ENCODE results near the gene LCE1F. TPM values are rescaled to one million over a fixed set of nuclear protein-coding genes. Genes with fewer than 3 reads are reported as not detected.

Gene LCE1F
- total and polyA plus RNA-seq, 2 of the 13 experiments (the other 11 are each of a cell fraction or from before 2014, with no cell fraction given), result not detected

DNA sequence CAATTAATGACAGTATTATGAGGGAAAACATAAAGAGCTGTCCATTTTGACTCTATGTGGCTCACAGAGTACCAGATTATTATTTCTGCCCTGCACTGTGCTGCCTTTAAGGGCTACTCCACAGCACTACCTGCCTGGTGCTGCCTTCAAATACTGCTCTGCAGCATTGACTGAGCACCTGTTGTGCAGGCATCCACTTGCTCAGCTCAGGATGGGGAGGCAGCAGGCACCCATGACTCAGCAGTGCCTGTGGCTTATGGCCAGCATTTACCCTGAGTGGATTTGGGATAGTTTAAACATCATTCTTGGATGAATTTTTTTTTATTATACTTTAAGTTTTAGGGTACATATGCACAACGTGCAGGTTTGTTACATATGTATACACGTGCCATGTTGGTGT lies 18.1 kb upstream of the LCE1F start:
- Histone ChIP-seq H3K9me3 (ENCODE audit: low read length) (no peaks in the 10 kb centered on the region), H3K4me3 (replicated peaks in 1 of 3; ENCODE audit: insufficient read depth in 1 of 3, low read depth in 2 of 3, low read length in 3 of 3) (no peak overlapping the region), H3K27me3 (ENCODE audit: control insufficient read depth in 1 of 2, insufficient read depth in 2 of 2, low read length in 2 of 2) (no peaks in the 10 kb centered on the region), H3K4me1 (ENCODE audit: insufficient read depth, low read length) (no peaks in the 10 kb centered on the region), H3K27ac (ENCODE audit: extremely low read length, insufficient read depth, low read length) (no peak overlapping the region), H3K4me2 (ENCODE audit: low read depth, low read length) (no peak overlapping the region), H3K79me2 (ENCODE audit: insufficient read depth, low read length) (no peaks in the 10 kb centered on the region), H2AFZ (ENCODE audit: low read length) (no peak overlapping the region), H3K36me3 (replicated peaks in 1 of 2; ENCODE audit: control insufficient read depth in 1 of 2, insufficient read depth in 2 of 2, low read length in 2 of 2) (no peaks in the 10 kb centered on the region), H4K20me1 (ENCODE audit: insufficient read depth, low read length) (no peaks in the 10 kb centered on the region), H3K9ac (ENCODE audit: insufficient read depth, low read depth, low read length) (no peak overlapping the region)
- intact Hi-C loops (cut with micrococcal nuclease; ENCODE audit: unreplicated experiment), result no loop called here
- in situ Hi-C loops (cut with HindIII; ENCODE audit: extremely low pct_ligation_motif_present, low pct_unique_long_range_greater_than_20kb), result no loop called here
- DNase-seq (ENCODE audit: low spot score), result no peak
- no peak for TF ChIP-seq JUND (CRISPR knock-in tag; IDR thresholded peaks at IDR 0.05)
- TF ChIP-seq, protein P1, sequence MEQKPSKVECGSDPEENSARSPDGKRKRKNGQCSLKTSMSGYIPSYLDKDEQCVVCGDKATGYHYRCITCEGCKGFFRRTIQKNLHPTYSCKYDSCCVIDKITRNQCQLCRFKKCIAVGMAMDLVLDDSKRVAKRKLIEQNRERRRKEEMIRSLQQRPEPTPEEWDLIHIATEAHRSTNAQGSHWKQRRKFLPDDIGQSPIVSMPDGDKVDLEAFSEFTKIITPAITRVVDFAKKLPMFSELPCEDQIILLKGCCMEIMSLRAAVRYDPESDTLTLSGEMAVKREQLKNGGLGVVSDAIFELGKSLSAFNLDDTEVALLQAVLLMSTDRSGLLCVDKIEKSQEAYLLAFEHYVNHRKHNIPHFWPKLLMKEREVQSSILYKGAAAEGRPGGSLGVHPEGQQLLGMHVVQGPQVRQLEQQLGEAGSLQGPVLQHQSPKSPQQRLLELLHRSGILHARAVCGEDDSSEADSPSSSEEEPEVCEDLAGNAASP (CRISPR knock-in tag; IDR thresholded peaks at IDR 0.05; ENCODE audit: borderline replicate concordance), result no peak
- TF ChIP-seq ZNF207 (IDR thresholded peaks at IDR 0.05; ENCODE audit: borderline replicate concordance), result no peak
- TF ChIP-seq ERF (CRISPR knock-in tag; IDR thresholded peaks at IDR 0.05), result no peak
- TF ChIP-seq BRCA1 (CRISPR knock-in tag; IDR thresholded peaks at IDR 0.05), result no peak
- no peak for TF ChIP-seq POLR2G (IDR thresholded peaks at IDR 0.05; ENCODE audit: low read depth, low read length)
- TF ChIP-seq KLF9 (CRISPR knock-in tag; IDR thresholded peaks at IDR 0.05; ENCODE audit: low read depth), result no peak
- no peak for TF ChIP-seq ZNF446 (CRISPR knock-in tag; IDR thresholded peaks at IDR 0.05)
- TF ChIP-seq, protein P2, sequence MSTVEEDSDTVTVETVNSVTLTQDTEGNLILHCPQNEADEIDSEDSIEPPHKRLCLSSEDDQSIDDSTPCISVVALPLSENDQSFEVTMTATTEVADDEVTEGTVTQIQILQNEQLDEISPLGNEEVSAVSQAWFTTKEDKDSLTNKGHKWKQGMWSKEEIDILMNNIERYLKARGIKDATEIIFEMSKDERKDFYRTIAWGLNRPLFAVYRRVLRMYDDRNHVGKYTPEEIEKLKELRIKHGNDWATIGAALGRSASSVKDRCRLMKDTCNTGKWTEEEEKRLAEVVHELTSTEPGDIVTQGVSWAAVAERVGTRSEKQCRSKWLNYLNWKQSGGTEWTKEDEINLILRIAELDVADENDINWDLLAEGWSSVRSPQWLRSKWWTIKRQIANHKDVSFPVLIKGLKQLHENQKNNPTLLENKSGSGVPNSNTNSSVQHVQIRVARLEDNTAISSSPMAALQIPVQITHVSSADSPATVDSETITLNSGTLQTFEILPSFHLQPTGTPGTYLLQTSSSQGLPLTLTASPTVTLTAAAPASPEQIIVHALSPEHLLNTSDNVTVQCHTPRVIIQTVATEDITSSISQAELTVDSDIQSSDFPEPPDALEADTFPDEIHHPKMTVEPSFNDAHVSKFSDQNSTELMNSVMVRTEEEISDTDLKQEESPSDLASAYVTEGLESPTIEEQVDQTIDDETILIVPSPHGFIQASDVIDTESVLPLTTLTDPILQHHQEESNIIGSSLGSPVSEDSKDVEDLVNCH (CRISPR knock-in tag; IDR thresholded peaks at IDR 0.05), result no peak
- TF ChIP-seq ZNF350 (CRISPR knock-in tag; IDR thresholded peaks at IDR 0.05; ENCODE audit: borderline replicate concordance, low read depth), result no peak
- TF ChIP-seq PHB2 (IDR thresholded peaks at IDR 0.05; ENCODE audit: partially characterized antibody), result no peak
- TF ChIP-seq RELA (CRISPR knock-in tag; IDR thresholded peaks at IDR 0.05), result no peak
- TF ChIP-seq ZFAT (CRISPR knock-in tag; conservative IDR thresholded peaks at IDR 0.05), result no peak
- no peak for TF ChIP-seq ZNF530 (CRISPR knock-in tag; IDR thresholded peaks at IDR 0.05; ENCODE audit: low read depth)
- no peak for FAIRE-seq
- ATAC-seq, result no peak
- ChIA-PET POLR2A (no interaction called here), CTCF (ENCODE audit: low intra/inter-chr PET ratio, low total read pairs) (no interaction called here)
- BruUV-seq (replicated peaks), result no TSS peak
- 25% methylated on average over 2 of the region's 2 CpGs for WGBS (ENCODE audit: low lambda C conversion rate)

Measured in HepG2 (cell line).